Epithelial cell of esophagus (primary cell): ENCODE data around the gene C1QTNF6.

Experiments used
- DNase-seq: peaks from one replicate; pipeline ENCODE4 v3.0.0; 2010; ENCODE audit warnings: low read depth
- H3K4me3 ChIP-seq: 2 replicates; pipeline ENCODE4 v1.5.1; 2011; ENCODE audit warnings: mild to moderate bottlenecking, low read length, control low read depth
- CTCF ChIP-seq: IDR thresholded peaks from 2 replicates; pipeline ENCODE4 v1.5.1; 2011; ENCODE audit warnings: low read depth, mild to moderate bottlenecking, low read length, control low read depth, inconsistent platforms; ENCODE audit not compliant: insufficient read depth; ENCODE audit errors: missing control alignments

C1QTNF6 gene

GRCh38 chr22:37231406-37232139, 43.5 kb upstream of the C1QTNF6 start:
- DNase-seq, result no peak
- no peak overlapping the region for H3K4me3 ChIP-seq
- TF ChIP-seq CTCF, result no peak

DNA sequence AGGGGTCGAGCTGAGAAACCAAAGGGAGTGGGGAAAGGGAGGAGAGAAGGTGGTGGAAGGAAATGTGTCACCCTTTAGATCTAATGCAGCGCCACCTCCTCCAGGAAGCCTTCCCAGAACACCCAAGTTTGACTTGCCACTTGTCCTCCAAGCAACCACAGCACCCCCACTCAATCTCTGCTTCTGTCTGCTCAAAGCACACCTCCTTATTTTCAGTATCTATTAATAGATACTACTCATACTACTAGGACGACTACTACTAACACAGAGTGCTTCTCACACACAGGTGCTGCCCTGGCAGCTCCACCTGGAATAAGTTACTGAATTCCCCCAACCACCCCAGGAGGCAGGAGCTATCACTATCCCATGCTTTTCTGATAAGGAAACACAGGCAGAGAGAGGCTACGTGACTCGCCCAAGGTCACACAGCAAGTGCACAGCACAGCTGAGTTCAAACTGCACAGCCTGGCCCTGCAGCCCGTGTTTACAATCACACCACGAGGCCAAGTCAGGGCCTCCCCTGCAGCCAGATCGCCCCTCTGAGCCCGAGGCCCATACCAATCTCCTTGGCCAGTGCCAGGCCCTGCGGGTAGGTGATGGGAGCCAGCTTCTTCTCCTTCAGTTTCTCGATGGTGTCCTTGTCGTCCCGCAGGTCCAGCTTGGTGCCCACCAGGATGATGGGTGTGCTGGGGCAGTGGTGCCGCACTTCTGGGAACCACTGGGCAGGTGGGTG, 42.8 kb upstream of the C1QTNF6 start:
- no peak for TF ChIP-seq CTCF
- no peak for DNase-seq
- no peak overlapping the region for H3K4me3 ChIP-seq

- DNase-seq, result peak; percentile 72
- TF ChIP-seq CTCF, result no peak
- no peak overlapping the region for H3K4me3 ChIP-seq
These were observed 42.0 kb upstream of the C1QTNF6 start for GRCh38 chr22:37229805-37230672.

GRCh38 chr22:37229012-37229804, 41.2 kb upstream of the C1QTNF6 start:
- peak; percentile 33 for DNase-seq
- H3K4me3 ChIP-seq, result no peak overlapping the region
- no peak for TF ChIP-seq CTCF

GRCh38 chr22:37228106-37229011, 40.3 kb upstream of the C1QTNF6 start:
- no peak for TF ChIP-seq CTCF
- DNase-seq, result peak; percentile 57
- H3K4me3 ChIP-seq, result no peak overlapping the region

GRCh38 chr22:37226514-37226913, 38.5 kb upstream of the C1QTNF6 start:
- TF ChIP-seq CTCF, result no peak
- DNase-seq, result no peak
- no peak overlapping the region for H3K4me3 ChIP-seq
